SK-N-SH (cell line): ENCODE data around the gene BABAM2. TPM values are rescaled to one million over a fixed set of nuclear protein-coding genes. Genes with fewer than 3 reads are reported as not detected.

ENCODE experiments used
- CTCF ChIA-PET: fragments of 300-600, 350-600 bp; formaldehyde crosslinking; extraction: SDS; loops from one replicate; lab custom pipeline; 2021; lab: Yijun Ruan, JAX
- POLR2A ChIA-PET: fragments of 350-600 bp; sonication (Branson Sonifier 250); formaldehyde crosslinking; extraction: SDS; loops from one replicate; lab custom pipeline; 2020; ENCODE audit warnings: antibody characterized with exemption, inconsistent platforms; lab: Yijun Ruan, JAX
- DNase-seq: peaks from one replicate; pipeline ENCODE4 v3.0.0; 2012
- H2AFZ ChIP-seq: fragments of 200-600 bp; sonication (generic); 2 replicates; pipeline ENCODE4 v1.8.1; 2016; ENCODE audit warnings: antibody characterized with exemption, mild to moderate bottlenecking, low read depth
- H3F3A ChIP-seq: fragments of 200-600 bp; sonication (generic); replicated peaks from 2 replicates; pipeline ENCODE3; 2016; ENCODE audit warnings: antibody characterized with exemption, mild to moderate bottlenecking; ENCODE audit not compliant: insufficient read depth
- H3K27ac ChIP-seq, 2 experiments: fragments of 200-500 bp in 1 of 2; fragments of 200-600 bp in 1 of 2; sonication (Bioruptor generic) in 1 of 2; sonication (generic), shearing (Covaris generic) in 1 of 2; 2 replicates each; pipeline versions ENCODE4 v1.5.1 to v1.6.1; 2014 to 2016; ENCODE audit warnings: low read depth in 2 of 2, inconsistent platforms in 1 of 2, low read length in 1 of 2, mild to moderate bottlenecking in 1 of 2, mixed read lengths in 1 of 2
- H3K27me3 ChIP-seq: fragments of 200-600 bp; sonication (generic), shearing (Covaris generic); 2 replicates; pipeline ENCODE4 v1.6.1; 2016; ENCODE audit warnings: mixed run types; ENCODE audit not compliant: insufficient read depth
- H3K36me3 ChIP-seq, 2 experiments: fragments of 200-500 bp in 1 of 2; fragments of 200-600 bp in 1 of 2; sonication (Bioruptor generic) in 1 of 2; sonication (generic) in 1 of 2; replicated peaks in 1 of 2; 2 replicates each; pipeline versions ENCODE3 to v1.5.1; 2014 to 2016; ENCODE audit warnings: low read length in 1 of 2, mild to moderate bottlenecking in 1 of 2; ENCODE audit not compliant: insufficient read depth in 2 of 2, control insufficient read depth in 1 of 2
- H3K4me1 ChIP-seq, 2 experiments: fragments of 200-500 bp in 1 of 2; fragments of 200-600 bp in 1 of 2; sonication (Bioruptor generic) in 1 of 2; sonication (generic), shearing (Covaris generic) in 1 of 2; 2 replicates each; pipeline versions ENCODE4 v1.5.1 to v1.6.1; 2014 to 2016; ENCODE audit warnings: low read depth in 1 of 2, low read length in 1 of 2, mixed run types in 1 of 2; ENCODE audit not compliant: insufficient read depth in 2 of 2, control insufficient read depth in 1 of 2
- H3K4me2 ChIP-seq: fragments of 200-600 bp; sonication (generic), shearing (Covaris generic); 2 replicates; pipeline ENCODE4 v1.6.1; 2017; ENCODE audit warnings: mixed run types
- H3K4me3 ChIP-seq, 2 experiments: fragments of 200-500 bp in 1 of 2; fragments of 200-600 bp in 1 of 2; sonication (Bioruptor generic) in 1 of 2; sonication (generic), shearing (Covaris generic) in 1 of 2; 2 replicates each; pipeline versions ENCODE4 v1.5.1 to v1.8.1; 2014 to 2016; ENCODE audit warnings: low read depth in 2 of 2, inconsistent platforms in 1 of 2, low read length in 1 of 2, mild to moderate bottlenecking in 1 of 2, mixed read lengths in 1 of 2, moderate library complexity in 1 of 2
- H3K79me2 ChIP-seq: fragments of 200-600 bp; sonication (generic); 2 replicates; pipeline ENCODE4 v1.8.1; 2017; ENCODE audit warnings: mild to moderate bottlenecking; ENCODE audit not compliant: insufficient read depth
- H3K9ac ChIP-seq: fragments of 200-600 bp; sonication (generic); 2 replicates; pipeline ENCODE4 v1.6.1; 2017; ENCODE audit warnings: mixed run types
- H3K9me2 ChIP-seq: fragments of 200-600 bp; sonication (generic); 2 replicates; pipeline ENCODE4 v1.6.1; 2017; ENCODE audit warnings: mixed run types
- H3K9me3 ChIP-seq: fragments of 200-600 bp; sonication (generic); 2 replicates; pipeline ENCODE4 v1.6.1; 2017; ENCODE audit warnings: mixed run types, mild to moderate bottlenecking, moderate library complexity
- H4K20me1 ChIP-seq: fragments of 200-600 bp; sonication (generic); 2 replicates; pipeline ENCODE4 v1.6.1; 2017; ENCODE audit warnings: mild to moderate bottlenecking, mixed run types; ENCODE audit not compliant: insufficient read depth
- ELF1 ChIP-seq: IDR thresholded peaks from 2 replicates; pipeline ENCODE4 v1.4.0; 2012
- EP300 ChIP-seq, 2 experiments: IDR thresholded peaks; 2 replicates each; pipeline versions ENCODE4 v1.4.0 to v1.6.1; 2012; ENCODE audit warnings: borderline replicate concordance in 1 of 2, low read depth in 1 of 2, low read length in 1 of 2
- EZH2phosphoT487 ChIP-seq: fragments of 200-600 bp; sonication (generic); IDR thresholded peaks from 2 replicates; pipeline ENCODE4 v1.6.1; 2017; ENCODE audit warnings: low read depth, mixed run types, mild to moderate bottlenecking, antibody characterized with exemption, moderate library complexity, borderline replicate concordance
- FOXM1 ChIP-seq: IDR thresholded peaks from 2 replicates; pipeline ENCODE4 v1.4.0; 2012; ENCODE audit warnings: low read depth, mild to moderate bottlenecking
- GATA2 ChIP-seq: sonication (generic); formaldehyde crosslinking; IDR thresholded peaks from 2 replicates; pipeline ENCODE4 v1.5.0; 2020; ENCODE audit warnings: mild to moderate bottlenecking, missing genetic modification reagents
- JUND ChIP-seq: IDR thresholded peaks from 2 replicates; pipeline ENCODE4 v1.4.0; 2012
- MXI1 ChIP-seq: IDR thresholded peaks from 2 replicates; pipeline ENCODE4 v1.6.1; 2012; ENCODE audit warnings: mild to moderate bottlenecking, low read depth, low read length, improper control_type of control experiment
- NRF1 ChIP-seq: IDR thresholded peaks from 2 replicates; pipeline ENCODE4 v1.6.1; 2012; ENCODE audit warnings: low read depth, mild to moderate bottlenecking, low read length
- RAD21 ChIP-seq: IDR thresholded peaks from 2 replicates; pipeline ENCODE4 v1.6.1; 2012; ENCODE audit warnings: mild to moderate bottlenecking, low read length
- RCOR1 ChIP-seq: fragments of 150-350 bp; IDR thresholded peaks from 2 replicates; pipeline ENCODE4 v1.6.1; 2017; ENCODE audit warnings: antibody characterized with exemption, low read length
- RFX5 ChIP-seq: IDR thresholded peaks from 2 replicates; pipeline ENCODE4 v1.6.1; 2012; ENCODE audit warnings: mild to moderate bottlenecking, improper control_type of control experiment, low read length
- RXRA ChIP-seq: IDR thresholded peaks from 2 replicates; pipeline ENCODE4 v1.4.0; 2012; ENCODE audit warnings: low read depth, mild to moderate bottlenecking, borderline replicate concordance
- SIN3A ChIP-seq: IDR thresholded peaks from 2 replicates; pipeline ENCODE4 v1.6.1; 2012; ENCODE audit warnings: low read depth, mild to moderate bottlenecking, low read length, moderate library complexity, borderline replicate concordance
- SMC3 ChIP-seq: IDR thresholded peaks from 2 replicates; pipeline ENCODE4 v1.6.1; 2012; ENCODE audit warnings: low read depth, low read length, improper control_type of control experiment
- TAF1 ChIP-seq: IDR thresholded peaks from 2 replicates; pipeline ENCODE4 v1.6.1; 2012; ENCODE audit warnings: low read depth, mild to moderate bottlenecking, low read length, moderate library complexity, borderline replicate concordance
- TCF12 ChIP-seq: IDR thresholded peaks from 2 replicates; pipeline ENCODE4 v1.4.0; 2012
- TEAD4 ChIP-seq: IDR thresholded peaks from 2 replicates; pipeline ENCODE4 v1.4.0; 2012; ENCODE audit warnings: mild to moderate bottlenecking, borderline replicate concordance; ENCODE audit not compliant: insufficient read depth
- WGBS: methylation state at CpG from one replicate; pipeline ENCODE4 v1.1.6; 2017; ENCODE audit warnings: low lambda C conversion rate; 5-methylcytosine and 5-hydroxymethylcytosine counted together
- polyA plus RNA-seq, 3 experiments: library from polyadenylated mRNA; depleted of rRNA; stranded (reverse); fragments of >200 nt; gene quantifications; 2 replicates each; pipeline ENCODE4 v1.2.3, GENCODE V29; 2012
- TF ChIP-seq, protein P1 (sequence below): fragments of 200-600 bp; sonication (generic); IDR thresholded peaks from 2 replicates; pipeline ENCODE4 v1.6.1; 2017; ENCODE audit warnings: antibody characterized with exemption, mild to moderate bottlenecking, moderate library complexity
- TF ChIP-seq, protein P2 (sequence below): IDR thresholded peaks from 2 replicates; pipeline ENCODE4 v1.4.0; 2012; ENCODE audit warnings: low read depth
- TF ChIP-seq, protein P3 (sequence below): IDR thresholded peaks from 2 replicates; pipeline ENCODE4 v1.6.1; 2012; ENCODE audit warnings: mild to moderate bottlenecking, low read depth, low read length, moderate library complexity
- TF ChIP-seq, protein P4 (sequence below): IDR thresholded peaks from 2 replicates; pipeline ENCODE4; 2012

Gene BABAM2
- polyA plus RNA-seq, 1 of the 3 experiments (the other 2 are of a cell fraction): 34.0 TPM

DNA sequence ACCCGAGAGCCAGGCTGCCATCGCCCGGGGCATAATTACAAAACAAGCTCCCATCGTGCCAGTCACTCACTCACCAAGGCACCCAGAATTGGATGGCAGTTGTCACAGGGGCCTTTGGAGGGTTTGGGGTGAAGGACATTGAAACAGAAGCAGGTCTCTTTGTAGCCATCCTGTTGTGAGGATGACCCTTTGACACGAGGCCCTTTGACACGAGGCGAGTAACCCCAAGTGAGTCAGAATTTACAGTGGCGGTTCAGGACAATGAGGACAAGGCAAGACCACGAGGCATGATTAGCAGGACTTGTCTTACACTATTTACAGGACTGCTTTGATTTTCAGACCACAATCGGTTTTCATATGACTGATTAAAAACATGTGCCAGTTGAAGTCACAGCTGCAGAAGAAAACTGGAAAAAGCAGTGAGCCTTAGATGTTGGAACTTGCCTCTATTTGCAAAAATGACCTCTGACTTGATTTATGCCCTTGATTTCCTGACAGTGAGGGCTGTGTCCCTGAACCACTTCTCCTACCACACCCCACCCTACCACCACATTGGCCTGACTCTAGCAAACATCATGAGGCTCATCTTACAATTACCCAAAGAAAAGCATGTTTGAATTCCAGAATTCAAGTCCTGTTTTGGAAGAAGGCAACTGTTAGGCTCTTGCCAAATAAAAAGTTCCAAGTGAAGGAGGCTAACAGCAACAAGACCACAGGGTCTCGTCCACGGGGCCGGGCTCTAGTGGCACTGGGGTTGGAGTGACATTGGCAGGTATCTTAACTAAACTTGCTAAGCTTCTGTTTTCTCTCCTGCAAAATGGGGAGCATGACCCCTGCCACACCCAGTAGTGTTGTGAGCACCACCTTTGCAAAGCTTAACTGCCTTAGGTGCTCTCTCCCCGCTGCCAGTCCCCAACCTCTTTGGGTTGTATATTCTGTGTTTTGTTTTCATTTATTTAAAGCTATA is 437.7 kb downstream of the BABAM2 start:
- H3K27me3 ChIP-seq: no peaks in the 10 kb centered on the region
- H3F3A ChIP-seq: no peaks in the 10 kb centered on the region
- DNase-seq: peak; percentile 65
- WGBS: 74% methylated on average over 14 of the region's 14 CpGs
- ChIA-PET POLR2A (interaction anchor here (0.5 to 1.5 kb wide), 5 partner anchors 12 to 124 kb away, joined by 3 to 5 read pairs (median 3); no protein-coding TSS in a partner anchor), CTCF (interaction anchor here (0.7 to 3.1 kb wide), 5 partner anchors 10 to 574 kb away, joined by 3 to 9 read pairs (median 4); no protein-coding TSS in a partner anchor)
- H3K4me3 ChIP-seq: no peak overlapping the region
- H3K9me2 ChIP-seq: no peaks in the 10 kb centered on the region
- H3K9ac ChIP-seq: no peak overlapping the region
- H2AFZ ChIP-seq: no peak overlapping the region
- peaks cover 0 to 41% of the 10 kb centered on the region in 2 experiments; a peak in 2 of 4 replicates for H3K4me1 ChIP-seq
- H3K79me2 ChIP-seq: no peaks in the 10 kb centered on the region
- no peaks in the 10 kb centered on the region for H4K20me1 ChIP-seq
- TF ChIP-seq RXRA (no peak), TEAD4 (no peak), RFX5 (no peak), FOXM1 (no peak), ELF1 (no peak), TCF12 (peak; percentile 86), TAF1 (no peak), JUND (no peak), RCOR1 (no peak), EP300 (IDR thresholded peaks at IDR 0.05; ENCODE audit: borderline replicate concordance in 1 of 2, low read depth in 1 of 2, low read length in 1 of 2) (peak in 1 of 2 experiments; percentile 40; a peak in 1 of 4 replicates), MXI1 (peak; percentile 64; the same call in 1 of the 2 replicates), EZH2phosphoT487 (no peak), GATA2 (CRISPR knock-in tag) (no peak; the same call in 1 of the 2 replicates), SIN3A (0 out of 2 replicates have a peak, but pooled peaks have one; percentile 10), SMC3 (0 out of 2 replicates have a peak, but pooled peaks have one; percentile 1), NRF1 (no peak), RAD21 (no peak)
- TF ChIP-seq, protein P1, sequence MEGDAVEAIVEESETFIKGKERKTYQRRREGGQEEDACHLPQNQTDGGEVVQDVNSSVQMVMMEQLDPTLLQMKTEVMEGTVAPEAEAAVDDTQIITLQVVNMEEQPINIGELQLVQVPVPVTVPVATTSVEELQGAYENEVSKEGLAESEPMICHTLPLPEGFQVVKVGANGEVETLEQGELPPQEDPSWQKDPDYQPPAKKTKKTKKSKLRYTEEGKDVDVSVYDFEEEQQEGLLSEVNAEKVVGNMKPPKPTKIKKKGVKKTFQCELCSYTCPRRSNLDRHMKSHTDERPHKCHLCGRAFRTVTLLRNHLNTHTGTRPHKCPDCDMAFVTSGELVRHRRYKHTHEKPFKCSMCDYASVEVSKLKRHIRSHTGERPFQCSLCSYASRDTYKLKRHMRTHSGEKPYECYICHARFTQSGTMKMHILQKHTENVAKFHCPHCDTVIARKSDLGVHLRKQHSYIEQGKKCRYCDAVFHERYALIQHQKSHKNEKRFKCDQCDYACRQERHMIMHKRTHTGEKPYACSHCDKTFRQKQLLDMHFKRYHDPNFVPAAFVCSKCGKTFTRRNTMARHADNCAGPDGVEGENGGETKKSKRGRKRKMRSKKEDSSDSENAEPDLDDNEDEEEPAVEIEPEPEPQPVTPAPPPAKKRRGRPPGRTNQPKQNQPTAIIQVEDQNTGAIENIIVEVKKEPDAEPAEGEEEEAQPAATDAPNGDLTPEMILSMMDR: no peak
- TF ChIP-seq, protein P2, sequence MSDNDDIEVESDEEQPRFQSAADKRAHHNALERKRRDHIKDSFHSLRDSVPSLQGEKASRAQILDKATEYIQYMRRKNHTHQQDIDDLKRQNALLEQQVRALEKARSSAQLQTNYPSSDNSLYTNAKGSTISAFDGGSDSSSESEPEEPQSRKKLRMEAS: 0 out of 2 replicates have a peak, but pooled peaks have one; percentile 40
- TF ChIP-seq, protein P3, sequence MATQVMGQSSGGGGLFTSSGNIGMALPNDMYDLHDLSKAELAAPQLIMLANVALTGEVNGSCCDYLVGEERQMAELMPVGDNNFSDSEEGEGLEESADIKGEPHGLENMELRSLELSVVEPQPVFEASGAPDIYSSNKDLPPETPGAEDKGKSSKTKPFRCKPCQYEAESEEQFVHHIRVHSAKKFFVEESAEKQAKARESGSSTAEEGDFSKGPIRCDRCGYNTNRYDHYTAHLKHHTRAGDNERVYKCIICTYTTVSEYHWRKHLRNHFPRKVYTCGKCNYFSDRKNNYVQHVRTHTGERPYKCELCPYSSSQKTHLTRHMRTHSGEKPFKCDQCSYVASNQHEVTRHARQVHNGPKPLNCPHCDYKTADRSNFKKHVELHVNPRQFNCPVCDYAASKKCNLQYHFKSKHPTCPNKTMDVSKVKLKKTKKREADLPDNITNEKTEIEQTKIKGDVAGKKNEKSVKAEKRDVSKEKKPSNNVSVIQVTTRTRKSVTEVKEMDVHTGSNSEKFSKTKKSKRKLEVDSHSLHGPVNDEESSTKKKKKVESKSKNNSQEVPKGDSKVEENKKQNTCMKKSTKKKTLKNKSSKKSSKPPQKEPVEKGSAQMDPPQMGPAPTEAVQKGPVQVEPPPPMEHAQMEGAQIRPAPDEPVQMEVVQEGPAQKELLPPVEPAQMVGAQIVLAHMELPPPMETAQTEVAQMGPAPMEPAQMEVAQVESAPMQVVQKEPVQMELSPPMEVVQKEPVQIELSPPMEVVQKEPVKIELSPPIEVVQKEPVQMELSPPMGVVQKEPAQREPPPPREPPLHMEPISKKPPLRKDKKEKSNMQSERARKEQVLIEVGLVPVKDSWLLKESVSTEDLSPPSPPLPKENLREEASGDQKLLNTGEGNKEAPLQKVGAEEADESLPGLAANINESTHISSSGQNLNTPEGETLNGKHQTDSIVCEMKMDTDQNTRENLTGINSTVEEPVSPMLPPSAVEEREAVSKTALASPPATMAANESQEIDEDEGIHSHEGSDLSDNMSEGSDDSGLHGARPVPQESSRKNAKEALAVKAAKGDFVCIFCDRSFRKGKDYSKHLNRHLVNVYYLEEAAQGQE: no peak
- TF ChIP-seq, protein P4, sequence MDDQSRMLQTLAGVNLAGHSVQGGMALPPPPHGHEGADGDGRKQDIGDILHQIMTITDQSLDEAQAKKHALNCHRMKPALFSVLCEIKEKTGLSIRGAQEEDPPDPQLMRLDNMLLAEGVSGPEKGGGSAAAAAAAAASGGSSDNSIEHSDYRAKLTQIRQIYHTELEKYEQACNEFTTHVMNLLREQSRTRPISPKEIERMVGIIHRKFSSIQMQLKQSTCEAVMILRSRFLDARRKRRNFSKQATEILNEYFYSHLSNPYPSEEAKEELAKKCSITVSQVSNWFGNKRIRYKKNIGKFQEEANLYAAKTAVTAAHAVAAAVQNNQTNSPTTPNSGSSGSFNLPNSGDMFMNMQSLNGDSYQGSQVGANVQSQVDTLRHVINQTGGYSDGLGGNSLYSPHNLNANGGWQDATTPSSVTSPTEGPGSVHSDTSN: peak; percentile 72
- H3K36me3 ChIP-seq: no peaks in the 10 kb centered on the region
- H3K4me2 ChIP-seq: no peak overlapping the region
- no peaks in the 10 kb centered on the region for H3K9me3 ChIP-seq
- peak overlapping the region in 1 of 2 experiments; percentile 91; a peak in 2 of 4 replicates for H3K27ac ChIP-seq
